GM12892 (cell line): ENCODE results near the gene LIN54. TPM values are rescaled to one million over a fixed set of nuclear protein-coding genes. Genes with fewer than 3 reads are reported as not detected.
"Not testable (repeated sequence)": the region's sequence is repeated elsewhere in the genome, so short reads cannot be mapped to it uniquely, and the experiment has no call there.

Experiments used
- DNase-seq: peaks from one replicate; pipeline ENCODE4 v3.0.0; 2011; ENCODE audit not compliant: insufficient read length
- FAIRE-seq: peaks from 2 replicates; lab custom pipeline; 2011; peaks lifted over from hg19 to GRCh38; lab: Jason Lieb, UNC
- POLR2A ChIP-seq: IDR thresholded peaks from 2 replicates; pipeline ENCODE4 v1.6.1; 2011; ENCODE audit warnings: low read depth, low read length, control low read depth
- POLR2AphosphoS5 ChIP-seq: IDR thresholded peaks from 2 replicates; pipeline ENCODE4 v1.6.1; 2011; ENCODE audit warnings: low read depth, low read length, control low read depth
- TAF1 ChIP-seq: IDR thresholded peaks from 2 replicates; pipeline ENCODE4 v1.6.1; 2011; ENCODE audit warnings: low read depth, mild to moderate bottlenecking, control low read depth, low read length, borderline replicate concordance
- polyA plus RNA-seq: library from polyadenylated mRNA; unstranded; fragments of >200 nt; gene quantifications from one replicate; pipeline ENCODE4 v1.2.1, GENCODE V29; 2012; ENCODE audit warnings: missing spikeins, inconsistent platforms; ENCODE audit not compliant: missing spikeins

The LIN54 gene
- 5.5 TPM for polyA plus RNA-seq

DNA sequence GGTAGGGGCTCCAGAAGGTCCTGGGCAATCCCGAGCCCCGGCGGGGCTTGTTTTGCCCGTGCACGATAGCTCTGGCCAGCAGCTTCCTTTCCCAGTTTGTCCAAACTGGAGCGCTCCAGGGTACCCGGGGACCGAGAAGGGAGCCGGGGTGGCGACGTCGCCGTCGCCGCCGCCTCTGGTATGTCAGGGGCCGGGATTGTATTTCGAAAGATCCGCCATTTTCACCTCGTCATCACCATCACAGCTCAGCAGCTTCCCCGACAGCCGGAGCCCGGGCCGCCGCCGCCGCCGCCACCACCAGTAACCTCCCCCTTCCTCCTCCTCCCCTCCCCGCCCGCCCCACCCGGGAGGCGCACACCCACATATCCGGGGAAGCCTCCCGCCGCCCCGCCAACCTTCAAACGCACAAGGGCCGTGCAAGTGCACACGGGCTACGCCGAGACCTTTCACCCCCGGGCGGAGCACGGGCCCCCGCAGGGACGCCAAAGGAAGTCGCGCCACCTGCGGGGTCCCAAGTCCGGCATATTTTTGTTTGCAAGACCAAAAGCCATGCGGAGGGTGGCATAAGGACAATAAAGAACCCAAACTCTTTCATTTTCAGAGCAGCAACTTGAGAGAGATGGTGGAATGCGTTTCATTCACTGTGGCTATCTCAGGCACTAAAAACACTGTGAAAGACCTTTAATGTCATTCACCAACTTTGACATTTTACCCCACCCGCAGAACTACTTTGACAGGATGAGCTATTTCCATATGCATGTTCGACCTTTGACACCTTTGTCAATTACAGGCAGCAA lies at the start of gene LIN54:
Gene LIN54, minus strand, starts transcription at position 302 of the 797 bp plus-strand sequence. CDS start 25,979 bp downstream, outside the sequence.
- DNase-seq (peak; percentile 74), FAIRE-seq (peak; percentile 75)
- TF ChIP-seq TAF1 (no peak), POLR2A (peak; percentile 57; the same call in 1 of the 2 replicates), POLR2AphosphoS5 (no peak)

DNA sequence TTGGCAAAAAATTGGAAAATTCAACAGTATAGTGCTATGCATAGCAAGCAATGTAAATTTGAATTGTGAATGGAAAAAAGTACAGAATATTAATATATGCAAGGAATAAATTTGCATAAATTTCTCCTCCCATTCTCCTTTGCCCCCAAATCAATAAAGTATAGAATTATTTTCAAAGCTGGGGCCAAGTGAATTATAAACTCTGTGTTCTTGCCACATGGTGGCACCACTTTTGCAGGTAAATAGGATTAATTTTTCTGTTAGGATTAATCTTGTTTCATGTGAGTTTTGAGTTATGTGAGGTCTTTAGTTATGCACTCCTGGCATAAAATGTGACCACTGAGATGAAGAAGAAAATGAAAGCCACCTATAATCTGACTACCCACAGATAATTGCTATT lies 44.3 kb upstream of the LIN54 start:
- FAIRE-seq: no peak
- DNase-seq: peak; percentile 3
- TF ChIP-seq POLR2AphosphoS5 (no peak), TAF1 (no peak), POLR2A (no peak)

GRCh38 chr4:83048781-83049180 lies 38.2 kb upstream of the LIN54 start:
- not testable (repeated sequence) for DNase-seq, FAIRE-seq

- FAIRE-seq: no peak
- no peak for TF ChIP-seq POLR2AphosphoS5
- TF ChIP-seq TAF1: no peak
- no peak for TF ChIP-seq POLR2A
These were observed 36.3 kb upstream of the LIN54 start for GRCh38 chr4:83046693-83047473.

GRCh38 chr4:83043801-83044407 lies 33.3 kb upstream of the LIN54 start:
- DNase-seq: no peak
- FAIRE-seq: no peak
- TF ChIP-seq POLR2A: no peak
- TF ChIP-seq TAF1: no peak
- no peak for TF ChIP-seq POLR2AphosphoS5

More at GRCh38 chr4:83046693-83047473, 36.3 kb upstream of the LIN54 start:
- DNase-seq: no peak

DNA sequence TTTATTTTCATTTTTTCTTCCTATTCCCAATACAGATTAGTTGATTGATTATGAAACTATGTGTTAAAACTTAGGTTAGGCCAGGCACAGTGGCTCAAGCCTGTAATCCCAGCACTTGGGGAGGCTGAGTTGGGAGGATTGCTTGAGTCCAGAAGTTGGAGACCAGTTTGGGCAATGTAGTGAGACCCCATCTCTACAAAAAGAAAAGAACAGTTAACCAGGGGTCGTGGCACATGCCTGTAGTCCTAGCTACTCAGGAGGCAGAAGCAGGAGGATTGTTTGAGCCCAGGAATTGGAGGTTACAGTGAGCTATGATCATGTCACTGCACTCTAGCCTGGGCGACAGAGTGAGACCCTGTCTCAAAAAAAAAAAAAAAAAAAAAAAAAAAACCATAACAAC lies 32.5 kb upstream of the LIN54 start:
- not testable (repeated sequence) for FAIRE-seq, DNase-seq

DNA sequence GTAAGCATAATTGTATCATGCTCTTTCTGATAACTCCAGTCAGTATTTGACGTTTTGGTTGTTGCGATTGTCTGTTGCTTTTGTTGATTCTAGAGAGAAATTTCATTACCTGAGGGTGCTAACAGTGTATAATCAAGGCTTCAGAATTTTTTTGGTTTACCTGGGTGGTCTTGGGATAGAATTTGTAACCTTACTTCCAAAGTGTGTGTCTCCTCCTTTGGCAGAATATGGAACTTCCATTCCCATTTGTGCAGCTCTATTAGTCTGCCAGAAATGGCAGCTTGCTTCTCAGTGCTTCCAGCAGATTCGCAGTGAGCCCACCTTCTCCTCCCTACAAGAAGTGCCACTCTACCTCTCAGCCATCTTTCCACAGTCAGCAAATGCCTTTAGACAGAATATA lies 29.6 kb upstream of the LIN54 start:
- DNase-seq: no peak
- FAIRE-seq: no peak

GRCh38 chr4:83036991-83037665 lies 26.5 kb upstream of the LIN54 start:
- DNase-seq: no peak
- FAIRE-seq: no peak
- TF ChIP-seq POLR2A (no peak), POLR2AphosphoS5 (no peak), TAF1 (no peak)

More for the DNA sequence above, 29.6 kb upstream of the LIN54 start:
- no peak for TF ChIP-seq POLR2A
- no peak for TF ChIP-seq POLR2AphosphoS5
- no peak for TF ChIP-seq TAF1

DNA sequence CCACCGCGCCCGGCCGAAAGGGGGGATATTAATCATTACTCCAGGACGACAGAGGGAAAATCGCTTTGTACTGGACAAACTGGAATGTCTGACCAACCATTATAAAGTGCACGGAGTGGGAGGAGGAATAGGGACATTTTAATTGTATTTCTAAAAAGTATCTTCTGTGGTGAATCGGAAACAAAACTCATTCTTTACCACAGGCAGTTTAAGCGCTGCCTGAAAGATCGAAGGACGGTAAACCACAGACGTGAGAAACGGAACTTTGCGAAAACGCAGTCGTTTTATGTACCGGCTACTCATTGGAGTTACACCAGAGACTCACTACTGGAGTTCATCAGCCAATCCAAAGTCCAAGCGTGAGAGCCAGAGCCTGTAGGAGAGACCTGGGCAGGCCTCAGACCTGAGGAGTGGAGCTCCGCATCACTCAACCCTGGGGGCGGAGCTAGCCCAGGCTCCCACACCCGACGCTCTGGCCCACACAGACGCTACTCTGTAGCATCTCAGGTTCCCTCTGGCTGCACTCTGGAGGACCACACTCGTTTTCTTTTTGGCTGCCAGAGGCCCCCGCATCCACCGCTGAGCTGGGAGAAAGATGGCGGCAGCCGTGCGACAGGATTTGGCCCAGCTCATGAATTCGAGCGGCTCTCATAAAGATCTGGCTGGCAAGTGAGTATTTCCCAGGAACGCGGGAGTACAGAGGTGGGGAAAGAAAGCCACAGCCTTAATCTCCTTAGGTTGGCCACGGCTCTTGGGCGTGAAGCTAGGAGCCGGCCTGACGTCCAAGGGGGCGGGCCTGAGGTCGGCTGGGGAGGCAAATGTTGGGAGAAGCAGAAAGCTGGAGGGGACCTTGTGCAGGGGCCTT lies 24.2 kb upstream of the LIN54 start, which contains the start of gene COPS4:
Gene COPS4, plus strand, starts transcription at position 554 of the 865 bp plus-strand sequence. Its CDS starts 42 bp downstream, at position 596.
- TF ChIP-seq POLR2AphosphoS5 (peak; percentile 66), POLR2A (peak; percentile 61; the same call in 1 of the 2 replicates), TAF1 (peak; percentile 89)
- FAIRE-seq: peak; percentile 99

DNA sequence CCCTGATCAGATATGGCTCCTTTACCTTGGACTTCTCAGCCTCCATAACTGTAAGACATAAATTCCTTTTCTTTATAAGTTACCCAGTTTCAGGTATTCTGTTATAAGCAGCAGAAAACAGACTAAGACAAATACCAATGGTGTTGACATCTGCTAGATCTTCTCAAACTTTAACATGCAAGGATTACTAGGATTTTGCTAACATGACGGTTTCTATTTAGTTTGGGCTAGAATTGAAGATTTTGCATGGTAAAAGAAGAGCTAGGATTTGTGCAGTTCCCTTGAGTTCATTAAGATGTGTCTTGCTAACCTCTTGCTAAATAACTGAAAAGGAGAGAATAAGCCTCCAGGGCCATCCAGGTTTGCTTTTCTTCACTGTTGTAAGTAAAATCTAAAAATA lies 19.1 kb upstream of the LIN54 start:
- DNase-seq (no peak), FAIRE-seq (no peak)
- TF ChIP-seq POLR2A: no peak
- TF ChIP-seq TAF1: no peak

More for the DNA sequence above, 24.2 kb upstream of the LIN54 start, which contains the start of gene COPS4:
- DNase-seq: peak; percentile 81

DNA sequence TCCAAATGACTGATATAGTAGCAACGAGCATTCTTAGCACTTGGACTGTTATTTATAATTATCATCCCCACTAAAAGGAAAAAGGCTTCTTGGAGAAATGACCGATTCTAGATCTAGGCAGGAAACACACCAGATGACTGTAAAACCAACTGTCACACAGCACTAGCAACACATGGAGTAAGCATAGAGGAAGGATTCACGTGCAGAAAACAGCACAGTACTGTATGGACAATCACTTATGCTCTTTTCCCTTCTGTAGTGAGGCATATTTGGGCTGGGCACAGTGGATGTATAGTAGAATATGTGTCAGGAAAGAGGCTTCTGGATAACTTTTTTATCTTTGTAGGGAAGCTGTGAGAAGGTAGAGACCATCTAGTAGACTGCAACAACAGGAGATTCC lies 18.4 kb upstream of the LIN54 start:
- DNase-seq (no peak), FAIRE-seq (no peak)
- no peak for TF ChIP-seq POLR2AphosphoS5
- no peak for TF ChIP-seq TAF1
- no peak for TF ChIP-seq POLR2A
